AG10803 (cell line): ENCODE measurements around the gene NOS1.

ENCODE experiments used
- DNase-seq: peaks from one replicate; pipeline ENCODE4 v3.0.0; 2010; ENCODE audit warnings: low read depth
- H3K4me3 ChIP-seq: 2 replicates; pipeline ENCODE4 v1.5.1; 2011; ENCODE audit warnings: mild to moderate bottlenecking, low read length, control low read depth
- TF ChIP-seq, protein P1 (sequence below): conservative IDR thresholded peaks from 2 replicates; pipeline ENCODE4 v1.5.1; 2011; ENCODE audit warnings: mild to moderate bottlenecking, low read length, control low read depth, inconsistent platforms

The NOS1 gene

DNA sequence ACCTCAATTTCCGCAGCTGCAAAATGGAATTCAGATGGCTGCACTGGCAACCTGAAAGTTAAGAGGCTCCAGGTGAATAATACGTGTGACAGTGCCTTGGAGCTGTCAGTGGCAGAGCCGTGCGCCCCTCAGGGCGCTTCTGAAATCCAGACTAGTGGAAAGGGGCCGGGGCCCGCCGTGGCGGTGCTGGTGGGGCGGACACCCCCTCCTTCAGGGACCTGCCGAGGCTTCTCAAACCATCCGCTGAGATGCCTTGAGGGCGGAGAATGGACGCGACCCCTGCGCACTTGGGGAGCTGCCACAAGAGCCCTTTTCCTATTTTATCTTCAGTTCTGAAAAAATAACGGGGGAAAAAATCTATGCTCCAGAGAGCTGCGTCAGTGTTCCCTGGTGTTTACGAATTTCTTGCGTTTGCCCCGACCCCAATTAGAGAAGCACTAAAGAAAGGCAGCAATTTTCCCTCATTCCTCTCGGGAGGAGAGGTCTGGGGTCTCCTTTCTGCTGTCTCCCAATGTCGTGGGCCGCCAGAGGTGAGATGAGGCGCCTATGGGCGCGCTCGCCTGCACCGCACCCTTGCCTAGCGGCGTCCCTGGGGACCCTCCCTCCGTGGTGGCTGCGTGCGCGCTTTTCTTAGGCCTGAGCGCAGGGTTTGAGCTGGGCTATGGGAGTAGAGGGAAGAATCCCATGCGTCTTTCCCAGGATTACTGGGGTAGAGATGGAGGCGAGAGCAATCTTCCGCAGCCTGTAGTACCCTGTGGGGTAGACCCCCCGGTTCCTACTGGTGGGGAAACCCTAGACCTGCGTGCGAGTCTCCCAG is 2.2 kb downstream of the NOS1 start:
- DNase-seq = no peak
- no peak overlapping the region for H3K4me3 ChIP-seq
- TF ChIP-seq, protein P1, sequence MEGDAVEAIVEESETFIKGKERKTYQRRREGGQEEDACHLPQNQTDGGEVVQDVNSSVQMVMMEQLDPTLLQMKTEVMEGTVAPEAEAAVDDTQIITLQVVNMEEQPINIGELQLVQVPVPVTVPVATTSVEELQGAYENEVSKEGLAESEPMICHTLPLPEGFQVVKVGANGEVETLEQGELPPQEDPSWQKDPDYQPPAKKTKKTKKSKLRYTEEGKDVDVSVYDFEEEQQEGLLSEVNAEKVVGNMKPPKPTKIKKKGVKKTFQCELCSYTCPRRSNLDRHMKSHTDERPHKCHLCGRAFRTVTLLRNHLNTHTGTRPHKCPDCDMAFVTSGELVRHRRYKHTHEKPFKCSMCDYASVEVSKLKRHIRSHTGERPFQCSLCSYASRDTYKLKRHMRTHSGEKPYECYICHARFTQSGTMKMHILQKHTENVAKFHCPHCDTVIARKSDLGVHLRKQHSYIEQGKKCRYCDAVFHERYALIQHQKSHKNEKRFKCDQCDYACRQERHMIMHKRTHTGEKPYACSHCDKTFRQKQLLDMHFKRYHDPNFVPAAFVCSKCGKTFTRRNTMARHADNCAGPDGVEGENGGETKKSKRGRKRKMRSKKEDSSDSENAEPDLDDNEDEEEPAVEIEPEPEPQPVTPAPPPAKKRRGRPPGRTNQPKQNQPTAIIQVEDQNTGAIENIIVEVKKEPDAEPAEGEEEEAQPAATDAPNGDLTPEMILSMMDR = no peak

DNA sequence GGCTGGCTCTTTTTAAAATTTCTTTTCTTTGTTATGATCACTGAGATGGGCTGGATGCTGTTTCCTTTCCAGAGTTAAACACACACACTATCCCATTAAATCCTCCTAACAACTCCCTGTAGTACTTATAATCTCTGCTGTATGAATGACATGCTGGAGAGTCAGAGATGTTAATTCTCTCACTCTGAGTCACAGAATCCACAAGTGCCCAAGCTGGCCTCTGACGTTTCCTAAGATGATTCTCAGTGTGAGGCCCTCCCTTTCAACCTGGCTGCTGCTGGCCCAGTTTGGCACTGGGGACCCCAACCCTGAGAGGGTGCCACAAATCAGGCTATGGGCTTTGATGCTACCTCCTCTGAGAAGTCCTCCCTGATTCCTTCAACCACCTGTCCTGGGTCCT is 5.4 kb downstream of the NOS1 start:
- DNase-seq = peak; percentile 36
- H3K4me3 ChIP-seq = no peak overlapping the region
- TF ChIP-seq, protein P1 = no peak

DNA sequence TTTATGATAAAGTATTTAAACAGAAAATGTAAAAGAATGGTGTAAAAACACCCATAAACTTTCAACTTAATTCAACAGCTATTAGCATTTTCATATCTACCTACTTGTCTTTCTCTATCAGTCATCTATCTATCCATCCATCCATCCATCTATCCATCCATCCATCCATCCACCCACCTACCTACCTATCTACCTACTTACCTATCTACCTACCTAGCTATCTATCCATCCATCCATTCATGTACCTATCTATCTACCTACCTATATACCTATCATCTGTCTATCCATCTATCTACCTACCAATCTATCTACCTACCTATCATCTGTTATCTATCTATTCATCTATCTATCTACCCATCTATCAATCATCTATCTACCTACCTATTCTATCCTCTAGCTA is 8.5 kb downstream of the NOS1 start:
- H3K4me3 ChIP-seq = no peak overlapping the region
- TF ChIP-seq, protein P1 = no peak
- no peak for DNase-seq

DNA sequence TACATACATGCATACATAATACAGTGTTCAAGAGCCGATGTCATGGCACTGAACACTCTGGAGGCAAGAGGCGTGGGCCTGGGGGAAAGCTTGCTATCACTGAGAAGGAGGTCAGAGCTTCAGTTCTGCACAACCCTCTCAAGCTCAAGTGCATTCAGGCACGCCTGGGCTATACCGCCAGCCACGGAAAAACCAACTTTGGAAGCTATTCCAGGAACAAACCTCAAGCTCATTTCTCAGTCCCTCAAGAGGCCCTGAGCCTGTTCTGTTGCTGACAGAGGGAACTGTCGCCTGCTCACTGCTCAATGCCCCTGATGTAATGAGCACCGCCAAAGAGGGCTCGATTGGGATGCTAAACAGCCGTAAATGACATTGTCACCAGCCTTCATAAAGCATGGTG is 9.2 kb downstream of the NOS1 start:
- no peak overlapping the region for H3K4me3 ChIP-seq
- TF ChIP-seq, protein P1 = no peak
- no peak for DNase-seq

GRCh38 chr12:117350140-117350539 is 11.3 kb downstream of the NOS1 start:
- no peak for DNase-seq
- no peak overlapping the region for H3K4me3 ChIP-seq
- TF ChIP-seq, protein P1 = no peak

GRCh38 chr12:117347588-117347987 is 13.8 kb downstream of the NOS1 start:
- no peak for DNase-seq
- H3K4me3 ChIP-seq = no peak overlapping the region
- TF ChIP-seq, protein P1 = no peak

DNA sequence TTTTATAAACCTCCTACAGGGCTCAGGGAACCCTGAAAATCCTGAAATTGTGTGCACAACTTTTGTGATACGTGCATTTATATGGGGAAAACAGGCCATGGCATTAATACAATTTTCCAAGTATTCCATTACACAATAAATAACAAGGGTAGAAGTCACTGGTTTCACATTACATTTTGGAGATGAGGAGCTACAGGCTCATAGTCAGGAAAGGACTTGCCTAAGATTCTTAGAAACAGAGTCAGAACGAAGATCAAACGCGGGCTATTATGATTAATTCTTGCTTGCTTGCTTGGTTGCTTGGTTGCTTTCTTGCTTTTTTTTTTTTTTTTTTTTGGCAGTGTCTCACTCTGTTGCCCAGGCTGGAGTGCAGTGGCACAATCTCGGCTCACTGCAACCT is 16.7 kb downstream of the NOS1 start:
- TF ChIP-seq, protein P1 = no peak
- no peak for DNase-seq
- no peak overlapping the region for H3K4me3 ChIP-seq
